Stimulated activated CD4-positive, alpha-beta T cell treated with anti-CD3 and anti-CD28 coated beads, Interleukin-15, amount 100 ng/mL, for 1 hour (primary cell): Measurements from ENCODE around the gene SPIRE1.
"Not testable (repeated sequence)": the region's sequence is repeated elsewhere in the genome, so short reads cannot be mapped to it uniquely, and the experiment has no call there.

Source experiments
- DNase-seq, 2 donors: peaks; one replicate each; pipeline ENCODE4 v3.0.0-alpha.2; 2020; ENCODE audit warnings: low read depth in 1 of 2, low spot score in 1 of 2

SPIRE1 gene

GRCh38 chr18:12422936-12423335 is 235.0 kb downstream of the SPIRE1 start:
- DNase-seq, result no peak

- DNase-seq, result no peak
These were observed 236.2 kb downstream of the SPIRE1 start for GRCh38 chr18:12421732-12422131.

- DNase-seq, result no peak
These were observed 237.0 kb downstream of the SPIRE1 start for GRCh38 chr18:12420821-12421421.

GRCh38 chr18:12417687-12418086 is 240.2 kb downstream of the SPIRE1 start:
- DNase-seq, result no peak

GRCh38 chr18:12416098-12416729 is 241.7 kb downstream of the SPIRE1 start:
- no peak for DNase-seq

GRCh38 chr18:12411456-12411855 is 246.5 kb downstream of the SPIRE1 start:
- no peak for DNase-seq

GRCh38 chr18:12410747-12411146 is 247.2 kb downstream of the SPIRE1 start:
- DNase-seq, result not testable (repeated sequence)

- no peak for DNase-seq
These were observed 247.8 kb downstream of the SPIRE1 start for GRCh38 chr18:12410081-12410481.

- no peak for DNase-seq
These were observed 248.4 kb downstream of the SPIRE1 start for GRCh38 chr18:12409469-12409868.

- no peak for DNase-seq
These were observed 249.5 kb downstream of the SPIRE1 start for GRCh38 chr18:12408247-12408869.

- no peak for DNase-seq
These were observed 251.4 kb downstream of the SPIRE1 start for GRCh38 chr18:12406371-12407111.

GRCh38 chr18:12405066-12405465 is 252.8 kb downstream of the SPIRE1 start:
- no peak for DNase-seq

- DNase-seq, result no peak
These were observed 254.1 kb downstream of the SPIRE1 start for GRCh38 chr18:12403601-12404506.

- no peak for DNase-seq
These were observed 256.0 kb downstream of the SPIRE1 start for GRCh38 chr18:12401881-12402280.

GRCh38 chr18:12399231-12399630 is 258.7 kb downstream of the SPIRE1 start:
- DNase-seq, result no peak

- DNase-seq, result no peak
These were observed 259.3 kb downstream of the SPIRE1 start for GRCh38 chr18:12398625-12399024.

- DNase-seq, result no peak
These were observed 260.1 kb downstream of the SPIRE1 start for GRCh38 chr18:12397793-12398192.

- no peak for DNase-seq
These were observed 260.7 kb downstream of the SPIRE1 start for GRCh38 chr18:12397254-12397653.
